Suprapubic skin (tissue), 3 donors: ENCODE measurements around the gene CFAP68.

ENCODE experiments used
- POLR2AphosphoS5 ChIP-seq, 3 donors: sonication (generic); formaldehyde crosslinking; IDR thresholded peaks; one replicate each; pipeline ENCODE4 v1.6.1; 2017; ENCODE audit warnings: antibody characterized with exemption in 3 of 3
- TF ChIP-seq, protein P1 (sequence below), 2 donors: fragments of 200-600 bp in 1 of 2; fragments of 450-650 bp in 1 of 2; sonication (generic) in 1 of 2; IDR thresholded peaks; one replicate each; pipeline ENCODE4 v1.5.1; 2016 to 2019; ENCODE audit warnings: antibody characterized with exemption in 2 of 2, mild to moderate bottlenecking in 1 of 2, moderate library complexity in 1 of 2

DNA sequence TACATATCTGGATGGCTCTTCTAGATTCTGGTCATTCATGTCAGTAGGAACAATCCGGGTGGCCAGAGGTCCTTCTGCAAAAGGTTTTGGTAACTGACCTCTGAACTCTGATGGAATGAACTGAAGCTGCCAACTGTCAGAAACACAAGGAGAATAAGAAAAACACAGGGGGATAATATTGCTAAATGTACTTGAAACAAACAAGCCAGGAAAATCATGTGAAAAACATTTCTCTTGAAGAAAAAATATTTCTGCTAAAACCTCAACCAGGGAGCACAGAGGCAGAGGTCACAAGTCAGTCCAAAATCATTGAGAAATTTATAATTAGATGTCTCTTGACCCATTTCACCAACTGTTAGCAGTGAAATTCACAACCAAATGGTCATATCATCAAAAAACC, 43.2 kb upstream of the CFAP68 start:
- TF ChIP-seq, protein P1, sequence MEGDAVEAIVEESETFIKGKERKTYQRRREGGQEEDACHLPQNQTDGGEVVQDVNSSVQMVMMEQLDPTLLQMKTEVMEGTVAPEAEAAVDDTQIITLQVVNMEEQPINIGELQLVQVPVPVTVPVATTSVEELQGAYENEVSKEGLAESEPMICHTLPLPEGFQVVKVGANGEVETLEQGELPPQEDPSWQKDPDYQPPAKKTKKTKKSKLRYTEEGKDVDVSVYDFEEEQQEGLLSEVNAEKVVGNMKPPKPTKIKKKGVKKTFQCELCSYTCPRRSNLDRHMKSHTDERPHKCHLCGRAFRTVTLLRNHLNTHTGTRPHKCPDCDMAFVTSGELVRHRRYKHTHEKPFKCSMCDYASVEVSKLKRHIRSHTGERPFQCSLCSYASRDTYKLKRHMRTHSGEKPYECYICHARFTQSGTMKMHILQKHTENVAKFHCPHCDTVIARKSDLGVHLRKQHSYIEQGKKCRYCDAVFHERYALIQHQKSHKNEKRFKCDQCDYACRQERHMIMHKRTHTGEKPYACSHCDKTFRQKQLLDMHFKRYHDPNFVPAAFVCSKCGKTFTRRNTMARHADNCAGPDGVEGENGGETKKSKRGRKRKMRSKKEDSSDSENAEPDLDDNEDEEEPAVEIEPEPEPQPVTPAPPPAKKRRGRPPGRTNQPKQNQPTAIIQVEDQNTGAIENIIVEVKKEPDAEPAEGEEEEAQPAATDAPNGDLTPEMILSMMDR (IDR thresholded peaks at IDR 0.05), result no peak
- TF ChIP-seq POLR2AphosphoS5 (IDR thresholded peaks at IDR 0.05), result no peak
